Measurements from ENCODE around the gene NECTIN4. TPM values are rescaled to one million over a fixed set of nuclear protein-coding genes. Genes with fewer than 3 reads are reported as not detected.
"Not testable (repeated sequence)": the region's sequence is repeated elsewhere in the genome, so short reads cannot be mapped to it uniquely, and the experiment has no call there.

The NECTIN4 gene
- total RNA-seq, 2 experiments from 2014 or later = not detected

- Mint-ChIP-seq H3K36me3 (ENCODE audit: low read depth) (peaks cover 10% of the 10 kb centered on the region), H3K27ac (no peak overlapping the region), H3K4me3 (no peak overlapping the region), H3K9me3 (no peaks in the 10 kb centered on the region), H3K27me3 (no peaks in the 10 kb centered on the region), H3K4me1 (peaks cover 24% of the 10 kb centered on the region)
- CTCF ChIA-PET = interaction anchor here (0.8 to 1.5 kb wide), 3 partner anchors 36 to 197 kb away, joined by 3 to 5 read pairs (median 3); no protein-coding TSS in a partner anchor
- no peak for DNase-seq
- POLR2A ChIA-PET = interaction anchor here (1.4 to 5.2 kb wide), 2 partner anchors 12 to 13 kb away, joined by 8 to 25 read pairs; partner anchors contain the start of genes F11R and USF1
Observed at GRCh38 chr1:161033751-161034150, 55.6 kb downstream of the NECTIN4 start.

DNA sequence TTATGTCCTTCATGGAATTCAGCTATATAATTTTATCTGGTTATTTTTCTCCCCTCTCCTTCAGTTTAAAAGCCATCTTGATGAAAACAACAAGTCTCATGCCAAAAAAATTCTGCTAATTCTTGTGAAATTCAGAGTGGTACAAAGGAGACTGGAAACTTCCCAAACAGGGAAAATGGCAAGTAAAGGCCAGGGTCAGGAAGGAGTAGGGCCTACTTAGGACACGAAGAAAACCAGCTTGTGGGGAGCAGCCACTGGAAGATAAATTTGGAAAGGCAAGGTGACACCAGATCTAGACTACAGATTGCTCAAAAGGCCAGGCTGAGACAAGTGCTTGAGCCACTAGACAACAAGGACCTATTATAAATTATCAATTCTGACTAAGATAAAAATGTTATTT, 56.9 kb downstream of the NECTIN4 start:
- H3K9me3 Mint-ChIP-seq = no peaks in the 10 kb centered on the region
- no peak overlapping the region for H3K27ac Mint-ChIP-seq
- H3K4me1 Mint-ChIP-seq = peaks cover 13% of the 10 kb centered on the region
- H3K36me3 Mint-ChIP-seq (ENCODE audit: low read depth) = peaks cover 9% of the 10 kb centered on the region
- POLR2A ChIA-PET = interaction anchor here (1.4 to 5.2 kb wide), 4 partner anchors 11 to 36 kb away, joined by 4 to 25 read pairs (median 6); partner anchors contain the start of genes F11R and USF1
- no peaks in the 10 kb centered on the region for H3K27me3 Mint-ChIP-seq
- no peak for DNase-seq
- CTCF ChIA-PET = interaction anchor here (0.9 to 1.9 kb wide), 2 partner anchors 9 to 12 kb away, joined by 3 to 4 read pairs; partner anchors contain the start of gene F11R
- H3K4me3 Mint-ChIP-seq = no peak overlapping the region

DNA sequence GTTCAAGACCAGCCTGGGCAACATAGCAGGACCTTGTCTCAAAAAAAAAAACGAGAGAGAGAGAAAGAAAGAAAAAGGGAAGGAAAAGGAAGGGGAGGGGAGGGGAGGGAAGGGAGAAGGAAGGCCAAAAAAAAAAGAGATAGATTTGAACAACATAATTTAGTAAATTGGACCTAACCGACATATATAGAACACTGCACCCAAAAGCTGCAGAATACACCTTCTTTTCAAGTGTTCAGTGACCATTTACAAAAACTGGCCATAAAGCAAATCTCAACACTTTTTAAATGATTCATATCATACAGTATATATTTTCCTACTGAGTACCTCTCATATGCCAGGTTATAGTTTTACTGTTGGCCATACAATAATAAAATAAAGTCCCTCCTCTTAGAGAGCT, 57.5 kb downstream of the NECTIN4 start:
- H3K9me3 Mint-ChIP-seq = peaks cover 4% of the 10 kb centered on the region
- CTCF ChIA-PET = interaction anchor here (0.9 to 1.9 kb wide), 3 partner anchors 10 to 34 kb away, joined by 3 to 4 read pairs (median 3); partner anchors contain the start of gene F11R
- H3K4me3 Mint-ChIP-seq = no peak overlapping the region
- H3K27ac Mint-ChIP-seq = no peak overlapping the region
- POLR2A ChIA-PET = interaction anchor here (1.4 to 5.2 kb wide), 3 partner anchors 11 to 37 kb away, joined by 4 to 25 read pairs (median 5); partner anchors contain the start of genes F11R and USF1
- no peak for DNase-seq
- H3K4me1 Mint-ChIP-seq = peaks cover 14% of the 10 kb centered on the region
- H3K36me3 Mint-ChIP-seq (ENCODE audit: low read depth) = peaks cover 12% of the 10 kb centered on the region
- H3K27me3 Mint-ChIP-seq = no peaks in the 10 kb centered on the region

- POLR2A ChIA-PET, H3K27ac Mint-ChIP-seq, H3K27me3 Mint-ChIP-seq, H3K4me3 Mint-ChIP-seq, H3K9me3 Mint-ChIP-seq, CTCF ChIA-PET, DNase-seq: not testable (repeated sequence)
- Mint-ChIP-seq H3K4me1 (peaks cover 16% of the 10 kb centered on the region), H3K36me3 (ENCODE audit: low read depth) (peaks cover 13% of the 10 kb centered on the region)
Observed at GRCh38 chr1:161029466-161029865, 59.9 kb downstream of the NECTIN4 start.

DNA sequence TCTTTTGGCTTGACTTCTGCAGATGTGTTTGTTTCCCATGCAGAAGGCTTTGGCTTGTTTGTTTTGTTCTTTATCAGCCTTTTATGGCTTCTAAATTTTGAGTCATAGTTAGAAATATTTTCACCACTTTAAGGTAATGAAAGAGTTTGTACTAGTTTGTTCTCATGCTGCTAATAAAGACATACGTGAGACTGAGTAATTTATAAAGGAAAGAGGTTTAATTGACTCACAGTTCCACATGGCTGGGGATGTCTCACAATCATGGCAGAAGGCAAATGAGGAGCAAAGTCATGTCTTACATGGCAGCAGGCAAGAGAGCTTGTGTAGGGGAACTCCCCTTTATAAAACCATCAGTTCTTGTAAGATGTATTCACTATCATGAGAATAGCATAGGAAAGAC, 62.4 kb downstream of the NECTIN4 start:
- ChIA-PET CTCF (interaction anchor here (0.6 to 1.0 kb wide), 3 partner anchors 8 to 71 kb away, joined by 3 to 4 read pairs (median 3); partner anchors contain the start of genes KLHDC9 and USF1), POLR2A (interaction anchor here (1.4 to 2.3 kb wide), 3 partner anchors 11 to 20 kb away, joined by 4 to 8 read pairs (median 7); partner anchors contain the start of gene TSTD1)
- not testable (repeated sequence) for H3K27ac Mint-ChIP-seq; H3K27me3 Mint-ChIP-seq; H3K36me3 Mint-ChIP-seq (ENCODE audit: low read depth); H3K4me3 Mint-ChIP-seq; DNase-seq; H3K9me3 Mint-ChIP-seq
- H3K4me1 Mint-ChIP-seq = peaks cover 15% of the 10 kb centered on the region

DNA sequence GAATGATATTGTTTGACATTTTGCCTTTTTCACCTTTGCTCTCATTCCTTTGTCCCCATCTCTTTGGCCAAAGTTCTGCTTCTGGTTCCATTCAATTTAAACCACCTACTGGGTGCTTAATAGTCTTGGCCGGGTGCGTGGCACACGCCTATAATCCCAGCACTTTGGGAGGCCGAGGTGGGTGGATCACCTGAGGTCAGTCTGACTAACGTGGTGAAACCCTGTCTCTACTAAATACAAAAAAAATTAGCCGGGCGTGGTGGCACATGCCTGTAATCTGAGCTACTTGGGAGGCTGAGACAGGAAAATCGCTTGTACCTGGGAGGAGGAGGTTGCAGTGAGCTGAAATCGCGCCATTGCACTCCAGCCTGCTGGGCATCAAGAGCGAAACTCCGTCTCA, 66.9 kb downstream of the NECTIN4 start:
- H3K27me3 Mint-ChIP-seq; H3K4me3 Mint-ChIP-seq; H3K36me3 Mint-ChIP-seq (ENCODE audit: low read depth); H3K27ac Mint-ChIP-seq; DNase-seq; H3K9me3 Mint-ChIP-seq: not testable (repeated sequence)
- H3K4me1 Mint-ChIP-seq = peaks cover 37% of the 10 kb centered on the region
- CTCF ChIA-PET = interaction anchor here (0.5 to 1.9 kb wide), 2 partner anchors 16 to 852 kb away, joined by 4 to 6 read pairs; partner anchors contain the start of gene TSTD1
- POLR2A ChIA-PET = interaction anchor here (1.5 to 3.1 kb wide), 3 partner anchors 9 to 23 kb away, joined by 4 to 41 read pairs (median 24); partner anchors contain the start of genes TSTD1 and USF1

- Mint-ChIP-seq H3K27ac (no peak overlapping the region), H3K9me3 (peaks cover 2% of the 10 kb centered on the region), H3K4me1 (peaks cover 34% of the 10 kb centered on the region), H3K27me3 (peaks cover 4% of the 10 kb centered on the region), H3K4me3 (peak overlapping the region; percentile 85), H3K36me3 (ENCODE audit: low read depth) (peaks cover 1% of the 10 kb centered on the region)
- ChIA-PET POLR2A (interaction anchor here (1.0 to 3.1 kb wide), 7 partner anchors 9 to 75 kb away, joined by 3 to 41 read pairs (median 8); partner anchors contain the start of genes TSTD1 and USF1), CTCF (interaction anchor here (0.5 to 2.5 kb wide), 6 partner anchors 9 to 852 kb away, joined by 3 to 15 read pairs (median 5); partner anchors contain the start of genes KLHDC9, TSTD1 and UFC1)
- no peak for DNase-seq
Observed at GRCh38 chr1:161021970-161022353, 67.4 kb downstream of the NECTIN4 start.

DNA sequence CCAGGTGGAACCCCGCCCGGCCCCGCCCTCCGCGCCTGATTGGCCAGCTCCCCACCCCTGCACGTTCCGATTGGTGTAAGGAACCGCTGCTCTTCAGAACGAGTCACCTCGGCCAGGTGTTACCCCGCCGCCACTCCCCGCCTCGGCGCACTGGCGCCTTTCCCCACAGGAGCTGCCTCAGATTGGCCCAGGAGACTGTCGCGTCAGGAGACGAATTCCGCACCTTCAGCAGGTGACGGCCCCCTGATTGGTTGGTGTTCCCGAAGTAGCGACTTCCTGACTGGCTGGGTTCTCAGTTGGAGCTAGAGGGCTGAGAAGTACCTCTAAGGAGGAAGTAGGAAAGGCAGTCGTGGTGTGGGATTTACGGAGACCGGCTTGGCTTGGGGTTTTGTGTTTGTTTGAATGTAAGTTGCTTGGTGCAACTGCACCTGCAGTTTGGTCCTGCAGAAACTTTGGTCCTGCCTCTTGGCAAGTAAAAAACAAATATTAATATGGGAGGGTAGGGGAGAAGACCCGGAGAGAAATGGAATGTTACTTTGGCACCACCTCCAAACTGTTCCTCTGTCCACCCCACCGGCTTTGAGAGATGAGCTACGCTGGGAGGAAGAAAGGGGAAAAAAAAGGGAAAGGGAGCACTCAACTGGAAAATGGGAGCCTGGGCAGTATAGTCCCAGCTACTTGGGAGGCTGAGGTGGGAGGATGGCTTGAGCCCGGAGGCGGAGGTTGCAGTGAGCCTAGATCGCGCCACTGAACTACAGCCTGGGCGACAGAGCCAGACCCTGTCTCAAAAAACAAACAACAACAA, 68.0 kb downstream of the NECTIN4 start:
- Mint-ChIP-seq H3K9me3 (no peaks in the 10 kb centered on the region), H3K4me1 (peaks cover 31% of the 10 kb centered on the region), H3K36me3 (ENCODE audit: low read depth) (no peaks in the 10 kb centered on the region), H3K27ac (peak overlapping the region; percentile 65), H3K27me3 (peaks cover 4% of the 10 kb centered on the region), H3K4me3 (peak overlapping the region; percentile 85)
- DNase-seq = peak; percentile 86
- CTCF ChIA-PET = interaction anchor here (0.6 to 2.5 kb wide), 15 partner anchors 8 to 481 kb away, joined by 3 to 15 read pairs (median 4); partner anchors contain the start of genes KLHDC9, NDUFS2, TSTD1 and UFC1
- POLR2A ChIA-PET = interaction anchor here (0.8 to 3.1 kb wide), 17 partner anchors 8 to 224 kb away, joined by 3 to 41 read pairs (median 4); partner anchors contain the start of genes ARHGAP30, NIT1, PFDN2 and TSTD1

Other genes starting within 250 kb of the NECTIN4 start
- 1 to 10 TPM; 2.0 to 2.3 TPM for gene CD244, start 226.7 kb downstream of the NECTIN4 start, total RNA-seq
- gene ITLN1, start 204.4 kb downstream of the NECTIN4 start, total RNA-seq = not detected
- gene ITLN2, start 134.7 kb downstream of the NECTIN4 start, total RNA-seq = not detected
- 10 to 100 TPM; 13.9 to 16.2 TPM for gene F11R, start 68.4 kb downstream of the NECTIN4 start, total RNA-seq
- 10 to 100 TPM; 56.1 to 63.8 TPM for gene TSTD1, start 50.6 kb downstream of the NECTIN4 start, total RNA-seq
- 10 to 100 TPM; 67.4 to 68.0 TPM for gene USF1, start 43.6 kb downstream of the NECTIN4 start, total RNA-seq
- 100 to 1,000 TPM; 331 to 339 TPM for gene ARHGAP30, start 19.7 kb downstream of the NECTIN4 start, total RNA-seq
- 1 to 10 TPM; 1.2 TPM for gene KLHDC9, start 8.8 kb upstream of the NECTIN4 start, total RNA-seq
- 10 to 100 TPM; 76.6 to 78.8 TPM for gene PFDN2, start 28.5 kb upstream of the NECTIN4 start, total RNA-seq
- gene NIT1, start 28.5 kb upstream of the NECTIN4 start, total RNA-seq = 10 to 100 TPM; 50.8 to 51.5 TPM
- gene DEDD, start 43.1 kb upstream of the NECTIN4 start, total RNA-seq = 10 to 100 TPM; 38.2 to 40.0 TPM
- 100 to 1,000 TPM; 103 to 113 TPM for gene UFC1, start 64.4 kb upstream of the NECTIN4 start, total RNA-seq
- 10 to 100 TPM; 32.5 to 34.8 TPM for gene USP21, start 69.9 kb upstream of the NECTIN4 start, total RNA-seq
- 10 to 100 TPM; 32.9 to 33.2 TPM for gene PPOX, start 76.9 kb upstream of the NECTIN4 start, total RNA-seq
- gene B4GALT3, start 87.9 kb upstream of the NECTIN4 start, total RNA-seq = 10 to 100 TPM; 55.0 to 56.7 TPM
- gene ADAMTS4, start 109.5 kb upstream of the NECTIN4 start, total RNA-seq = 1 to 10 TPM in 1 of 2 experiments, under 1 TPM in 1; 0.83 to 1.2 TPM
- gene NDUFS2, start 112.8 kb upstream of the NECTIN4 start, total RNA-seq = 10 to 100 TPM; 83.0 to 87.3 TPM
- gene FCER1G, start 125.7 kb upstream of the NECTIN4 start, total RNA-seq = 1 to 10 TPM; 1.1 to 1.3 TPM
- not detected for gene APOA2, start 134.1 kb upstream of the NECTIN4 start, total RNA-seq
- gene TOMM40L, start 136.5 kb upstream of the NECTIN4 start, total RNA-seq = 10 to 100 TPM; 17.4 to 18.1 TPM
- not detected for gene NR1I3, start 148.6 kb upstream of the NECTIN4 start, total RNA-seq
- gene PCP4L1, start 169.2 kb upstream of the NECTIN4 start, total RNA-seq = under 1 TPM in 1 of 2 experiments, not detected in 1; 0.28 TPM
- gene MPZ, start 220.4 kb upstream of the NECTIN4 start, total RNA-seq = 1 to 10 TPM; 5.9 to 8.1 TPM
- gene SDHC, start 224.8 kb upstream of the NECTIN4 start, total RNA-seq = 100 to 1,000 TPM; 172 to 173 TPM